ENCODE measurements around the gene PPHLN1.

Gene PPHLN1

GRCh38 chr12:42442888-42443287, 116.9 kb downstream of the PPHLN1 start:
- DNase-seq (ENCODE audit: low read depth) = no peak

DNA sequence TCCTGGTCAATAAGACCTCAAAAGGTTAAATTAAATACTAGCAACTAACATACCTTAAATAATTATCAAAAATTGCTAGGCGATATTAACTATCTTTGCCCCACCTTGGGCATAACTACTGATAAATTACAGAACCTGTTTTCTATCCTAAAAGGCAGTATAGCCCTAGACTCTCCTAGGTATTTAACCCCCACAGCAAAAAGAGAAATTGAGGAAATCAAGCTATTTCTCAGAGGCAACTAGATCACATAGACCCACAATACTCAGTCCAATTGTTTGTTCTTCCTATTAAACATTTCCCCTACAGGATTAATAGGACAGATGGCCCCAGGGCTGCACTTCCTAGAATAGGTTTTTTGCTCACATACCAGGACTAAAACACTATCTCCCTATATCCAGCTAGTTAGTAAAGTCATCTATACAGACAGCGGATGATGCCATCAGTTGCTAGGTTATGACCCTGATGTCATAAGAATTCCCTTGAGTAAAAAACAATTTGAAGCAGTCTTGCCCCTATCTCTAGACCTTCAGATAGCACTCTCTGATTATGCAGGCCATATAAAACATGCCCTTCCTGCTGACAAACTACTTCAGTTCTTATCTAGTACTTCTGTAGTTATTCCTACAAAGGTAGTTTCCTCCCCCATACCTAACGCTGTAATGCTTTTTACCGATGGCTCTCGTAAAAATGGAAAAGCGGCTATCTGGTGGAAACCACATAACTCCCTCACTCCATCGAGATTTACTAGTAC, 118.4 kb downstream of the PPHLN1 start:
- no peak for DNase-seq (ENCODE audit: low read depth)

GRCh38 chr12:42445891-42446290, 119.9 kb downstream of the PPHLN1 start:
- DNase-seq (ENCODE audit: low read depth) = no peak

GRCh38 chr12:42446761-42447160, 120.8 kb downstream of the PPHLN1 start:
- no peak for DNase-seq (ENCODE audit: low read depth)

- no peak for DNase-seq (ENCODE audit: low read depth)
These were observed 121.4 kb downstream of the PPHLN1 start for GRCh38 chr12:42447371-42447786.

- DNase-seq (ENCODE audit: low read depth) = no peak
These were observed 122.9 kb downstream of the PPHLN1 start for GRCh38 chr12:42448841-42449240.

DNA sequence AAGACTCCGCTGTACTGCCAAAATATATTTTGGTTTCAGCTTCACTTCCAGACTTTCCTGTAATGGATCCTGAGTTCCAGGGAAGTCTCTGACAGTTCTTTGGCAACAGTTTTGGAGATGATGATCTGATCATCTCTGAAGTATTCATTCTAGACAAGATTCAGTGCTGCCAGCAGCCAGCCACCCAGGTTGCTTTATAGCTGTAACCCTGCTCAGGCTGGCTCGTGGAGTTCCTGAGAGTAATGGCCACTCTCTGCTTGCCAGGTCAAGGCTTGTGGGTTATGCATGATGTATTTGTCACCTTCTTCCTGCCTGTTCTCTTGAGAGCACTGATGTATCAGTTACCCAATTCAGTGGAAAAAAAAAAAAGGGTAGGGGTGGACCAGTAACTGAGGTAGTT, 124.3 kb downstream of the PPHLN1 start:
- no peak for DNase-seq (ENCODE audit: low read depth)

DNA sequence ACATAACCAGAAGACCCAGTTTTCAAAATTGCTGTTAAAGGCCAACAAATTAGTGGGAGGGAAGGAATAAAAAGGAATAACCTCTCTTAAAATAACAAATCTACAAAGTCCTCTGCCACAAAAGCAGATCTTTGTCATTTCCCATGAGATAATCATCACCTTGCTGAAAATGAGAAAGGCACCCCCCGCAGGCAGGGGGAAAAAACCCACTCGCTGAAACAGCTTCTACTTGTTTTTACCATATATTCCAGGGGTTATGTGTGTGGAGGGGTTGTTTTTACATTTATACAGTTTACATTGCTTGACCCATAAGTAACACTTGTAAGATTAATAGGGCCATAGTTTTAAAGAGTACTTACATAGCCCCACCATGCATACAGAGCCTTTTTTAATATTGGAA, 132.6 kb downstream of the PPHLN1 start:
- no peak for DNase-seq (ENCODE audit: low read depth)

GRCh38 chr12:42459336-42459847, 133.4 kb downstream of the PPHLN1 start:
- no peak for DNase-seq (ENCODE audit: low read depth)

- no peak for DNase-seq (ENCODE audit: low read depth)
These were observed 136.5 kb downstream of the PPHLN1 start for GRCh38 chr12:42462486-42462885.

- no peak for DNase-seq (ENCODE audit: low read depth)
These were observed 137.7 kb downstream of the PPHLN1 start for GRCh38 chr12:42463671-42464070.

- no peak for DNase-seq (ENCODE audit: low read depth)
These were observed 142.4 kb downstream of the PPHLN1 start for GRCh38 chr12:42468341-42468821.

GRCh38 chr12:42468921-42469320, 143.0 kb downstream of the PPHLN1 start:
- DNase-seq (ENCODE audit: low read depth) = no peak

GRCh38 chr12:42469355-42470175, 143.6 kb downstream of the PPHLN1 start:
- DNase-seq (ENCODE audit: low read depth) = no peak

- no peak for DNase-seq (ENCODE audit: low read depth)
These were observed 146.4 kb downstream of the PPHLN1 start for GRCh38 chr12:42472376-42472775.

- no peak for DNase-seq (ENCODE audit: low read depth)
These were observed 147.2 kb downstream of the PPHLN1 start for GRCh38 chr12:42473130-42473529.

DNA sequence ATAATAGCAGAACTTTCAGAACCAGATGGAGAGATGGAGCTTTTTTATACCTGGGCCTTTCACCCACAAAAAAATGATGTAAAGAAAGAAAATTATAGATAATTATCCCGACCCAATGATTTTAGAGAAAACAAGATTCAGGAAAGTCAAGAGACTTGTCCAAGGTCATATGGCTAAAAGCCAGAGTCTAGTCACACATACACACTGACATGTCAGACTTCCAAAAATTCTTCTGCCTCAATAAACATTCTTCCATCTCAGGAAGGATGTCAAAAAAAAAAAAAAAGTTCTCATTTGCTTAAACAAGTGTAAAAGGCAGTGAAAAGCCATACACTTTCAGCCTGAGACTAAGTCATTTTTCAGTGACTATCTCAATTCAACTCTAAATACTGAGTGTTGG, 147.6 kb downstream of the PPHLN1 start:
- no peak for DNase-seq (ENCODE audit: low read depth)

DNA sequence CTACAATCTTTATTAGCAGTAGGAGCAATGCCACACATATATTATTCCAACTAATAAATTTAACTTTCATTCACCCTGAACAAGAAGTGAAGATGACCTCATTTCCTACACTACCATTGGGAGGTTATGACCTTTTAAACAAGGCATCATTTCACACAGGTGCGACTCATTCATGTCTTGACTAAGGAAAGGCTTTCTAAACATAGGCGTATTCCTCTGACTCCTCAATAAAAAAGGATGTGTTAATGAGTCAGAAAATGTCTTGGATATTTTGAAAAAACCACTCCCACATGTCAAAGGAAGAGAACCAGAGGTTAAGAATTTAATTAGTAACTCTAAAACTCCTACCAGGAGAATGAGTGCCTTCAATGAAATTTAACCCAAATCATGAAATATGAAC, 148.4 kb downstream of the PPHLN1 start:
- no peak for DNase-seq (ENCODE audit: low read depth)

GRCh38 chr12:42475106-42475505, 149.1 kb downstream of the PPHLN1 start:
- DNase-seq (ENCODE audit: low read depth) = no peak

GRCh38 chr12:42477941-42478340, 152.0 kb downstream of the PPHLN1 start:
- no peak for DNase-seq (ENCODE audit: low read depth)

DNA sequence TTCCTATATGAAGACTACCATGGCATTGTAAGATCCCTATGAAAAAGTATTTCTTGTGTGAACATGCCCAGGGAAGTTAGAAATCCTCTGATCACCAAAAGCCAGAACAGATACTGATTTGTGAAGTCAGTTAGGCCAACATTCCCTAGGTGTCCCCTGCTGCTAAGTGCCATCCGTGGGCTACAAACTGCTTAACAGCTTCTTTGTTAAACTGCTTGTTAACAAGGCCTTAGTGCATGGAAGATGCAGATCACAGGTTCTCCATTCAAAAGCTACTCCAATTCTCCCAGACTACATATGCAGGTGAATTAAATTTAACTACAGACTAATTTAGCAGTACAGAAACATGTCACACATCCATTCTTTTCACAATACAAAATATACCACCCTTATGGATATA, 155.4 kb downstream of the PPHLN1 start:
- DNase-seq (ENCODE audit: low read depth) = no peak

- DNase-seq (ENCODE audit: low read depth) = no peak
These were observed 156.2 kb downstream of the PPHLN1 start for GRCh38 chr12:42482041-42482747.
